Transverse colon (tissue), 4 donors: ENCODE results near the gene DUOXA1. TPM values are rescaled to one million over a fixed set of nuclear protein-coding genes. Genes with fewer than 3 reads are reported as not detected.
"Not testable (repeated sequence)": the region's sequence is repeated elsewhere in the genome, so short reads cannot be mapped to it uniquely, and the experiment has no call there.

ENCODE experiments used
- DNase-seq: peaks from one replicate; pipeline ENCODE4 v3.0.0-alpha.2; 2019
- H3K27ac ChIP-seq, 4 donors: fragments of 200-600 bp; sonication (generic); 2 replicates each; pipeline ENCODE4 v1.5.1; 2016 to 2018; ENCODE audit warnings: inconsistent platforms in 4 of 4
- H3K27me3 ChIP-seq: fragments of 200-600 bp; sonication (generic); 2 replicates; pipeline ENCODE4 v1.5.1; 2017; ENCODE audit warnings: inconsistent platforms
- H3K36me3 ChIP-seq, 4 donors: fragments of 200-600 bp; sonication (generic); 2 replicates each; pipeline ENCODE4 v1.5.1; 2017 to 2019; ENCODE audit warnings: inconsistent platforms in 4 of 4
- H3K4me1 ChIP-seq, 4 donors: fragments of 200-600 bp; sonication (generic); 2 replicates each; pipeline ENCODE4 v1.5.1; 2017 to 2020; ENCODE audit warnings: inconsistent platforms in 4 of 4
- H3K4me3 ChIP-seq, 4 donors: fragments of 200-600 bp; sonication (generic); 1 replicate in 1 of 4; 2 replicates in 3 of 4; pipeline versions ENCODE4 v1.5.1 to v1.6.1; 2017 to 2019; ENCODE audit warnings: inconsistent platforms in 4 of 4
- H3K9me3 ChIP-seq, 2 donors: fragments of 200-600 bp; sonication (generic); 2 replicates each; pipeline ENCODE4 v1.5.1; 2017 to 2019; ENCODE audit warnings: inconsistent platforms in 2 of 2
- CTCF ChIP-seq, 5 experiments: fragments of 200-600 bp in 3 of 5; fragments of 450-650 bp in 2 of 5; sonication (generic) in 3 of 5; IDR thresholded peaks; 1 replicate in 2 of 5; 2 replicates in 3 of 5; pipeline ENCODE4 v1.5.1; 2016 to 2017; ENCODE audit warnings: antibody characterized with exemption in 5 of 5, inconsistent platforms in 3 of 5, mild to moderate bottlenecking in 2 of 5, moderate library complexity in 1 of 5
- EP300 ChIP-seq: sonication (generic); formaldehyde crosslinking; IDR thresholded peaks from one replicate; pipeline ENCODE4 v1.6.1; 2017; ENCODE audit warnings: antibody characterized with exemption, low read depth
- POLR2A ChIP-seq: fragments of 450-650 bp; IDR thresholded peaks from one replicate; pipeline ENCODE4 v1.6.1; 2016; ENCODE audit warnings: antibody characterized with exemption, mild to moderate bottlenecking, moderate library complexity
- POLR2AphosphoS5 ChIP-seq, 3 donors: sonication (generic); formaldehyde crosslinking; IDR thresholded peaks; one replicate each; pipeline ENCODE4 v1.6.1; 2016; ENCODE audit warnings: antibody characterized with exemption in 3 of 3
- WGBS, 2 donors: methylation state at CpG; one replicate each; pipeline ENCODE4 v1.1.5; 2018; ENCODE audit warnings: low coverage in 1 of 2; 5-methylcytosine and 5-hydroxymethylcytosine counted together
- in situ Hi-C, 4 donors: fragments of 200-750 bp; cut with MboI; loops; one replicate each; pipeline versions ENCODE4 v1.15.0 to v1.15.1; 2017; ENCODE audit warnings: low sequenced_read_pairs in 3 of 4, low pct_ligation_motif_present in 1 of 4, low pct_unique_long_range_greater_than_20kb in 1 of 4
- intact Hi-C: fragments of 100-400 bp; cut with DNase I; formaldehyde crosslinking; loops from one replicate; pipeline ENCODE4 v1.15.1; 2023; ENCODE audit warnings: low total_unique reads
- total RNA-seq, 4 donors: library from RNA; depleted of rRNA; stranded (reverse); fragments of >200 nt; gene quantifications; one replicate each; pipeline ENCODE4 v1.1.0, GENCODE V29; 2016

The DUOXA1 gene
- total RNA-seq, 4 donors from 2014 or later = 1.4 TPM; not detected in 3

- Histone ChIP-seq H3K27ac (no peak overlapping the region), H3K4me1 (peaks cover 0 to 14% (median 8%) of the 10 kb centered on the region in 4 donors), H3K27me3 (peaks cover 45% of the 10 kb centered on the region), H3K9me3 (no peaks in the 10 kb centered on the region), H3K4me3 (no peak overlapping the region), H3K36me3 (no peaks in the 10 kb centered on the region)
- no peak for DNase-seq
- intact Hi-C loops = no loop called here
- in situ Hi-C loops = no loop called here
- TF ChIP-seq POLR2A (no peak), CTCF (IDR thresholded peaks at IDR 0.05) (no peak), EP300 (no peak), POLR2AphosphoS5 (IDR thresholded peaks at IDR 0.05) (no peak)
- 36% methylated on average over 10 of the region's 10 CpGs; no CpG with 5 or more reads in 1 of the 2 donors for WGBS, 2 donors
These were observed 6.7 kb upstream of the DUOXA1 start for GRCh38 chr15:45136378-45136764.

GRCh38 chr15:45135705-45136377, 6.2 kb upstream of the DUOXA1 start:
- in situ Hi-C loops, intact Hi-C loops, DNase-seq, H3K36me3 ChIP-seq, H3K9me3 ChIP-seq, H3K27ac ChIP-seq: not testable (repeated sequence)
- Histone ChIP-seq H3K4me3 (peak overlapping the region in 1 of 4 donors; percentile 36), H3K4me1 (peaks cover 0 to 14% (median 8%) of the 10 kb centered on the region in 4 donors), H3K27me3 (peaks cover 48% of the 10 kb centered on the region)
- 33% methylated on average over 12 of the region's 37 CpGs; no CpG with 5 or more reads in 1 of the 2 donors for WGBS, 2 donors

GRCh38 chr15:45134682-45135604, 5.3 kb upstream of the DUOXA1 start:
- TF ChIP-seq CTCF (IDR thresholded peaks at IDR 0.05) = peak in 2 of 5 experiments; percentile 15 to 40
- no peak for TF ChIP-seq POLR2A
- no peak for TF ChIP-seq EP300
- TF ChIP-seq POLR2AphosphoS5 (IDR thresholded peaks at IDR 0.05) = no peak
- Histone ChIP-seq H3K27ac (no peak overlapping the region), H3K4me1 (peaks cover 2 to 15% (median 10%) of the 10 kb centered on the region in 4 donors), H3K36me3 (no peaks in the 10 kb centered on the region), H3K9me3 (no peaks in the 10 kb centered on the region), H3K27me3 (peaks cover 57% of the 10 kb centered on the region), H3K4me3 (peak overlapping the region in 2 of 4 donors; percentile 26 to 36)
- in situ Hi-C loops (no loop called here), intact Hi-C loops (no loop called here)
- 17 to 33% methylated on average over 1 to 28 of the region's 57 CpGs for WGBS, 2 donors
- DNase-seq = peak; percentile 51

GRCh38 chr15:45134046-45134445, 4.4 kb upstream of the DUOXA1 start:
- in situ Hi-C loops (no loop called here), intact Hi-C loops (no loop called here)
- H3K27me3 ChIP-seq = peaks cover 66% of the 10 kb centered on the region
- H3K36me3 ChIP-seq = no peaks in the 10 kb centered on the region
- 96% methylated on average over 7 of the region's 7 CpGs; no CpG with 5 or more reads in 1 of the 2 donors for WGBS, 2 donors
- TF ChIP-seq POLR2A (no peak), CTCF (IDR thresholded peaks at IDR 0.05) (no peak), EP300 (no peak), POLR2AphosphoS5 (IDR thresholded peaks at IDR 0.05) (no peak)
- peaks cover 3 to 24% (median 19%) of the 10 kb centered on the region in 4 donors for H3K4me1 ChIP-seq
- no peaks in the 10 kb centered on the region for H3K9me3 ChIP-seq
- no peak overlapping the region for H3K27ac ChIP-seq
- no peak for DNase-seq
- H3K4me3 ChIP-seq = no peak overlapping the region
